ENCODE results near the gene DIAPH2. TPM values are rescaled to one million over a fixed set of nuclear protein-coding genes. Genes with fewer than 3 reads are reported as not detected.

Gene DIAPH2
- total and polyA plus RNA-seq, 8 donors, result 1.9 to 10.0 (median 5.9) TPM

DNA sequence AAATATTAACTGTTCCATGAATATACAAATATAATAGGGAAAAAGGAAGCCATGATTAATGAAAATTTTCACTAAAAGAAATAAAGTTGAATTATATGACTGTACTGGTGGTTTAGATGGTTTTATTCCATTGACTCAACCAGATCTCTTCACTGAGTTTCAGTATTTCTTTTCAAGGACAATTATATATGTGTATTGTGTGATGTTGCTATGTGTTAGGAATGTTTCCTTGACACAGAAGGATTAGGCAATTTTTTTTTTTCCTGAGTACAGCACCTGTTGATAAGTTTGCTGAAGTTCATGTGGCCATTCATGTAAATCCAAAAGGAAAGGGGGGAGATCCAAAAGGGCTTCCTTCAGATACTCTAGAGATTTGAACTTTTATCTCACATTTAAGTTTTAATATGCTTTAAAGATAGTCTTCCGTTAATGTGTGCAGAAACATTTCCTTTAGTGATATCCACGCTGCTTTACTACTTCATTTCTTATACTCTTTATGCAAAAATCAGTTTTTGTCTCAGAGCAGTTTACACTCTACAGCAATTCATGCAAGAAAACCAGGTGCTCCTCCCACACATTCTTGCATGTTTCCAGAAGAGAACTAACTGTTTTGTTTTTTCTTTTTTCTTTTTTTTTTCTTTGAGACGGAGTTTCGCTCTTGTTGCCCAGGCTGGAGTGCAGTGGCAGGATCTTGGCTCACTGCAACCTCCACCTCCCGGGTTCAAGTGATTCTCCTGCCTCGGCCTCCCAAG is 448.2 kb downstream of the DIAPH2 start:
- no peak for DNase-seq

GRCh38 chrX:97145934-97146333 is 461.3 kb downstream of the DIAPH2 start:
- DNase-seq (no peak), ATAC-seq (no peak), FAIRE-seq (peak; percentile 60)
- Histone ChIP-seq H3K9me3 (no peaks in the 10 kb centered on the region), H3K27me3 (peaks cover 0 to 6% (median 2%) of the 10 kb centered on the region in 4 donors), H3K4me1 (no peaks in the 10 kb centered on the region), H3K4me3 (no peak overlapping the region), H3K36me3 (no peaks in the 10 kb centered on the region), H3K27ac (no peak overlapping the region)
- intact Hi-C loops (cut with DNase I), result no loop called here
- 91 to 98% methylated on average over 1 of the region's 1 CpG for WGBS, 2 donors
- no peak for TF ChIP-seq CTCF (IDR thresholded peaks at IDR 0.05)

More for the DNA sequence above, 448.2 kb downstream of the DIAPH2 start:
- no peaks in the 10 kb centered on the region for H3K27me3 ChIP-seq
- ATAC-seq, result no peak
- TF ChIP-seq CTCF (IDR thresholded peaks at IDR 0.05), result no peak
- H3K4me1 ChIP-seq, result no peaks in the 10 kb centered on the region
- WGBS, 2 donors, result 78 to 86% methylated on average over 6 of the region's 6 CpGs
- no peaks in the 10 kb centered on the region for H3K36me3 ChIP-seq
- no peak overlapping the region for H3K4me3 ChIP-seq
- FAIRE-seq, result no peak
- intact Hi-C loops (cut with DNase I), result no loop called here
- H3K9me3 ChIP-seq, result no peaks in the 10 kb centered on the region
- no peak overlapping the region for H3K27ac ChIP-seq

- H3K9me3 ChIP-seq, result no peaks in the 10 kb centered on the region
- ATAC-seq (no peak), FAIRE-seq (peak; percentile 32), DNase-seq (no peak)
- TF ChIP-seq CTCF (IDR thresholded peaks at IDR 0.05), result no peak
- WGBS, 2 donors, result 85 to 97% methylated on average over 1 of the region's 1 CpG
- H3K27me3 ChIP-seq, result no peaks in the 10 kb centered on the region
- no peaks in the 10 kb centered on the region for H3K36me3 ChIP-seq
- intact Hi-C loops (cut with DNase I), result no loop called here
- H3K4me1 ChIP-seq, result peaks cover 0 to 4% (median 0%) of the 10 kb centered on the region in 3 donors
- H3K4me3 ChIP-seq, result no peak overlapping the region
- H3K27ac ChIP-seq, result no peak overlapping the region
Measured at GRCh38 chrX:97155816-97156215, 471.2 kb downstream of the DIAPH2 start.

DNA sequence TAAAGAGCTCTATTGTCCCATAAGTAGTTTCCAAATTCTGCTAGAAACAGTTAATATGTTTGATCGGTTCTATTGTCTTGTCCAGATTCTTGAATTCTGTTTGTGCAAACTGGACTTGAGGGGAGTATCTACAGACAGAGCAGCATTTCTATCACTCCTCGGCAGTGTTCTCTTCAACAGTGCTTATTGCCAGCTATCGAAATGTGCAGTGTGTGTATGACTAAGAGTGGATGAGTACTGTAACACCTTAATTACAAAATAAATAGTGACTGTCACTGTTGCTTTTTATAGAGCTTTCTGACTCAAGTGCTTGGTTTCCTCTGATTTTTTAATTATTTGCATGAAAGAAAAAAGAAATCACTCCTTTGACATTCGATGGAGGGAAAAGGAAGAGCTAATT is 473.6 kb downstream of the DIAPH2 start:
- intact Hi-C loops (cut with DNase I), result no loop called here
- FAIRE-seq, result no peak
- no peak for TF ChIP-seq CTCF (IDR thresholded peaks at IDR 0.05)
- Histone ChIP-seq H3K9me3 (no peaks in the 10 kb centered on the region), H3K4me1 (peaks cover 0 to 4% (median 0%) of the 10 kb centered on the region in 3 donors), H3K4me3 (no peak overlapping the region), H3K36me3 (no peaks in the 10 kb centered on the region), H3K27me3 (no peaks in the 10 kb centered on the region), H3K27ac (no peak overlapping the region)
- ATAC-seq, result no peak
- DNase-seq, result no peak
- 75 to 92% methylated on average over 4 of the region's 4 CpGs for WGBS, 2 donors

Data from pancreas (tissue), 10 donors.